Tibial nerve (tissue), 4 donors: ENCODE data around the gene MLEC. TPM values are rescaled to one million over a fixed set of nuclear protein-coding genes. Genes with fewer than 3 reads are reported as not detected.

Source experiments
- DNase-seq, 2 donors: peaks; one replicate each; pipeline ENCODE4 v3.0.0-alpha.2; 2019; ENCODE audit warnings: low spot score in 2 of 2
- H3K27ac ChIP-seq, 4 donors: fragments of 200-600 bp; sonication (generic) in 3 of 4; one replicate each; pipeline ENCODE4 v1.5.1; 2017 to 2019; ENCODE audit warnings: mild to moderate bottlenecking in 1 of 4
- H3K27me3 ChIP-seq, 2 donors: fragments of 200-600 bp; sonication (generic) in 1 of 2; one replicate each; pipeline versions ENCODE4 v1.5.1 to v1.6.0; 2017 to 2019
- H3K36me3 ChIP-seq, 3 donors: fragments of 200-600 bp; sonication (generic); one replicate each; pipeline ENCODE4 v1.5.1; 2018 to 2019
- H3K4me1 ChIP-seq, 4 donors: fragments of 200-600 bp; sonication (generic) in 3 of 4; one replicate each; pipeline ENCODE4 v1.5.1; 2017 to 2019
- H3K4me3 ChIP-seq, 4 donors: fragments of 200-600 bp; sonication (generic) in 3 of 4; one replicate each; pipeline ENCODE4 v1.5.1; 2017 to 2019; ENCODE audit warnings: mild to moderate bottlenecking in 1 of 4, moderate library complexity in 1 of 4
- H3K9me3 ChIP-seq, 4 donors: fragments of 200-600 bp; sonication (generic) in 3 of 4; one replicate each; pipeline ENCODE4 v1.5.1; 2017 to 2019
- EP300 ChIP-seq, 2 donors: sonication (generic); formaldehyde crosslinking; IDR thresholded peaks; one replicate each; pipeline ENCODE4 v1.6.1; 2017; ENCODE audit warnings: antibody characterized with exemption in 2 of 2, mild to moderate bottlenecking in 1 of 2
- POLR2A ChIP-seq, 2 donors: fragments of 450-650 bp; IDR thresholded peaks; one replicate each; pipeline ENCODE4 v1.6.1; 2017; ENCODE audit warnings: antibody characterized with exemption in 2 of 2, mild to moderate bottlenecking in 2 of 2, moderate library complexity in 2 of 2
- WGBS, 2 donors: methylation state at CpG; one replicate each; pipeline ENCODE4 v1.1.5; 2018; 5-methylcytosine and 5-hydroxymethylcytosine counted together
- total RNA-seq, 4 donors: library from RNA; depleted of rRNA; stranded (reverse); fragments of >200 nt; gene quantifications; one replicate each; pipeline ENCODE4 v1.1.0, GENCODE V29; 2016
- TF ChIP-seq, protein P1 (sequence below), 5 experiments: fragments of 200-600 bp in 3 of 5; fragments of 450-650 bp in 2 of 5; sonication (generic) in 3 of 5; IDR thresholded peaks; one replicate each; pipeline ENCODE4 v1.5.1; 2016 to 2019; ENCODE audit warnings: antibody characterized with exemption in 5 of 5, mild to moderate bottlenecking in 3 of 5, moderate library complexity in 2 of 5

The MLEC gene
- total RNA-seq, 4 donors from 2014 or later = 42.6 to 67.8 (median 58.6) TPM

DNA sequence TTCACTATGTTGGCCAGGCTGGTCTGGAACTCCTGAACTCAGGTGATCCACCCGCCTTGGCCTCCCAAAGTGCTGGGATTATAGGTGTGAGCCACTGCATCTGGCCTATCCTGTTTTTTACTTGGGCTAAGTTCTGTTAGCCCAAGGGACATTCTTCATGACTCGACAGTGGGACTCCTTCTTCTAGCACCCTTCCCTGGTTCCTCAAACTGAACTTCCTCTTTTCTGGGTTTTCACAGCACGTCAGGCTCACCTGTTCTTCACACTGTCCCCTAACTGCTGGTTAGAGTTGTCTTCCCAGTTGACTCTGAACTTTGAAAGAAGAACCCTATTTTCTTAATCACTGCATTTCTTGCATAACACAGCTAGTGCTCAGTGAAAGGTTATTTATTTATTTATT, 24.1 kb upstream of the MLEC start:
- no peak for DNase-seq
- TF ChIP-seq, protein P1, sequence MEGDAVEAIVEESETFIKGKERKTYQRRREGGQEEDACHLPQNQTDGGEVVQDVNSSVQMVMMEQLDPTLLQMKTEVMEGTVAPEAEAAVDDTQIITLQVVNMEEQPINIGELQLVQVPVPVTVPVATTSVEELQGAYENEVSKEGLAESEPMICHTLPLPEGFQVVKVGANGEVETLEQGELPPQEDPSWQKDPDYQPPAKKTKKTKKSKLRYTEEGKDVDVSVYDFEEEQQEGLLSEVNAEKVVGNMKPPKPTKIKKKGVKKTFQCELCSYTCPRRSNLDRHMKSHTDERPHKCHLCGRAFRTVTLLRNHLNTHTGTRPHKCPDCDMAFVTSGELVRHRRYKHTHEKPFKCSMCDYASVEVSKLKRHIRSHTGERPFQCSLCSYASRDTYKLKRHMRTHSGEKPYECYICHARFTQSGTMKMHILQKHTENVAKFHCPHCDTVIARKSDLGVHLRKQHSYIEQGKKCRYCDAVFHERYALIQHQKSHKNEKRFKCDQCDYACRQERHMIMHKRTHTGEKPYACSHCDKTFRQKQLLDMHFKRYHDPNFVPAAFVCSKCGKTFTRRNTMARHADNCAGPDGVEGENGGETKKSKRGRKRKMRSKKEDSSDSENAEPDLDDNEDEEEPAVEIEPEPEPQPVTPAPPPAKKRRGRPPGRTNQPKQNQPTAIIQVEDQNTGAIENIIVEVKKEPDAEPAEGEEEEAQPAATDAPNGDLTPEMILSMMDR (IDR thresholded peaks at IDR 0.05) = no peak
- TF ChIP-seq EP300 (IDR thresholded peaks at IDR 0.05) (no peak), POLR2A (IDR thresholded peaks at IDR 0.05) (no peak)
- Histone ChIP-seq H3K27ac (no peak overlapping the region), H3K27me3 (no peaks in the 10 kb centered on the region), H3K4me1 (no peaks in the 10 kb centered on the region), H3K36me3 (no peaks in the 10 kb centered on the region), H3K4me3 (no peak overlapping the region), H3K9me3 (no peaks in the 10 kb centered on the region)
- WGBS, 2 donors = 73 to 78% methylated on average over 3 of the region's 3 CpGs

DNA sequence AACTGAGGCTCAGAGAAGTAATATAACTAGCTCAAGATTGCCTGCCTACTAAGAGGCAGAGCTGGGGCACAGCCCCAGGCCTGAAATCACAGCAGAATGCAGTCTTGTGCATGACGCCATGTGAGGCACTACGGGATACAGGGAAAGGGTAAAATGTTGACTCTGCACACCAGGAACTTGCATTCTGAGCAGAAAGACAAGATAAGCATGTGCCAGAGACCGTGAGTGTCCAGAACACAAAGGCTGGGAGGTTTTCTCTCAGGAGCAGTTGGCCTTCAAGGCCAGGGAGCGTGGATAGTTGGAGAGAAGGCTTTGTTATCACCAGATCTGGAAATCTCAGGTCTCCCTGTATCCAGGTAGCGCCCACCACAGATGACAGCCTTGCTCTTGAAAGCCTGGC, 23.2 kb upstream of the MLEC start:
- TF ChIP-seq EP300 (IDR thresholded peaks at IDR 0.05) (no peak), POLR2A (IDR thresholded peaks at IDR 0.05) (no peak)
- TF ChIP-seq, protein P1 (IDR thresholded peaks at IDR 0.05) = no peak
- Histone ChIP-seq H3K9me3 (no peaks in the 10 kb centered on the region), H3K27ac (no peak overlapping the region), H3K27me3 (no peaks in the 10 kb centered on the region), H3K36me3 (no peaks in the 10 kb centered on the region), H3K4me3 (no peak overlapping the region), H3K4me1 (peaks cover 0 to 5% (median 2%) of the 10 kb centered on the region in 4 donors)
- WGBS, 2 donors = 84 to 91% methylated on average over 5 of the region's 5 CpGs
- DNase-seq = no peak

DNA sequence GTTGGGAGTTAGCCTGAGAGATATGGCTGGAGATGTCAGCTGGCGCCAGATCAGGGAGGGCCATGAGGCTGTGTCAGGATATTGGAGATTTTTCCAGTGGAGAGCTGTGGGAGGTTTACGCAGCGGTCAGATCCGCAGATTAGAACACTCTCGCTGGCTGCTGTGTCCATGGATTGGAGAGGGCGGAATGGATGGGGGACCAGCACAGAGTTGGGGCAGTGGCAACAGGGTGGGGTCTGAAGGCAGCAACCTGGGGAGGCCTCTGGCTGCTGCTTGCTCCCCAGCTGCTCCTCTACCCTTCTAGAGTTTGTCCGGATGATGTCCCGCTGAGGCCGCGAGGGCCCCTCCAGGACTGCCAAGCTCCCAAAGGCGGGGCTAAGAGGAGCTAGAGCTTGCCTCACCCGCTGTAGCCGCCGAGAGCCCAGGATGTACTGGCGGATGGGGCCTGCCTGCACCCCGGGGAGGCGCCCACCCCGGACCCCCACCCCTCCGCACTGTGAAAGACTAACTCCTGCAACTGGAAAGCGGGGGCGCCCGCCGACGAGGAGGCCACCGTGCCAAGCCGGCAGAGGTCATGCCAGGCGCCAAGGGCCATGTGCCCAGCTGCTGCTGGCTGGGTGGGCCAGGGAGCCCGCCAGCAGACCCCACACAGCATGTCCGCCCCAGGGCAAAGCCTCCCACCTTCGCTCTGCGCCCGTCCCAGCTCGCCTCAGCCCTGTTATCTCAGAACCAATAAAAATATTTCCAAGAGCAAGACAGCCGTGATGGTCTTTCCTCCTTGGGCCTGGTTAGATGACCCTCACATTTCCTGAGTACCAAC, 20.2 kb upstream of the MLEC start:
- Histone ChIP-seq H3K9me3 (no peaks in the 10 kb centered on the region), H3K4me1 (peaks cover 0 to 17% (median 5%) of the 10 kb centered on the region in 4 donors), H3K27ac (no peak overlapping the region), H3K27me3 (no peaks in the 10 kb centered on the region), H3K36me3 (no peaks in the 10 kb centered on the region), H3K4me3 (no peak overlapping the region)
- WGBS, 2 donors = 80 to 82% methylated on average over 27 to 34 of the region's 34 CpGs
- no peak for DNase-seq
- TF ChIP-seq, protein P1 (IDR thresholded peaks at IDR 0.05) = no peak
- no peak for TF ChIP-seq POLR2A (IDR thresholded peaks at IDR 0.05)
- no peak for TF ChIP-seq EP300 (IDR thresholded peaks at IDR 0.05)

DNA sequence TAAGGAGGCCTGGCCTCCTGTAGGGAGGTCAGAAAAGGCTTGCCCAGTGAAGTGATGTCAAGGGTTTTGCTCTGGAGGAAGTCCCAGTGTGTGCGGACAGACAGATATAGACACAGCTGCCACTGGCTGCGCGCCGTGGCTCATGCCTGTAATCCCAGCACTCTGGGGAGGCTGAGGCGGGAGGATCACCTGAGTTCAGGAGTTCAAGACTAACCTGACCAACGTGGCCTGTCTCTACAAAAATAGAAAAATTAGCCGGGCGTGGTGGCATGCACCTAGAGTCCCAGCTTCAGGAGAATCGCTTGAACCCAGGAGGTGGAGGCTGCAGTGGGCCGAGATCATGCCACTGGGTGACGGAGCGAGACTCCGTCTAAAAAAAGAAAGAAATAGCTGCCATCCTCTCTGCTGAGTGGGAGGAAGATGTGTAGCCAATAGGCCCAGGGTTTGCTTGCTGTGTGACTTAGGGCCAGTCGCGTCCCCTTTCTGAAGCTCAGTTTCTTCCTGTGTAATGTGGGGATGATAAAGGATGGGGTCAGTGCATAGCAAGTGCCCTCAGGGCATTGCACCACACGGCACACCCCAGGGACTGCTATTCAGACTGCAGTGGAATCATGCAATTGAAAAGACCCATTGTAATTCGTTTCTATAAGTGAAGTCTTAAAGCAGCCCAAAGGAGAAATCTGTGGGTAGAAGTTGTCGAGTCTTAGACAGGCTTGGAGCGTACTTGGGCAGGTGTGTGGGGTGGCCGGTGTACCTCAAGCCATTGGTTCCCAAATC, 18.7 kb upstream of the MLEC start:
- peaks cover 0 to 17% (median 5%) of the 10 kb centered on the region in 4 donors for H3K4me1 ChIP-seq
- H3K9me3 ChIP-seq = no peaks in the 10 kb centered on the region
- no peak overlapping the region for H3K27ac ChIP-seq
- WGBS, 2 donors = 65 to 74% methylated on average over 20 of the region's 20 CpGs
- no peak for DNase-seq
- no peaks in the 10 kb centered on the region for H3K36me3 ChIP-seq
- H3K27me3 ChIP-seq = no peaks in the 10 kb centered on the region
- no peak overlapping the region for H3K4me3 ChIP-seq
- TF ChIP-seq POLR2A (IDR thresholded peaks at IDR 0.05) = no peak
- no peak for TF ChIP-seq EP300 (IDR thresholded peaks at IDR 0.05)
- TF ChIP-seq, protein P1 (IDR thresholded peaks at IDR 0.05) = no peak
